Ishikawa (cell line): ENCODE measurements around the gene PCSK1.

Experiments used
- CEBPB ChIP-seq: IDR thresholded peaks from 2 replicates; pipeline ENCODE4 v1.6.1; 2012
- CREB1 ChIP-seq: IDR thresholded peaks from 2 replicates; pipeline ENCODE4 v1.6.1; 2012; ENCODE audit warnings: low read depth
- EGR1 ChIP-seq: IDR thresholded peaks from 2 replicates; pipeline ENCODE4 v1.6.1; 2012
- EP300 ChIP-seq: IDR thresholded peaks from 2 replicates; pipeline ENCODE4 v1.6.1; 2012; ENCODE audit warnings: borderline replicate concordance
- FOXM1 ChIP-seq: IDR thresholded peaks from 2 replicates; pipeline ENCODE4 v1.6.1; 2012; ENCODE audit warnings: low read depth, borderline replicate concordance
- MAX ChIP-seq: IDR thresholded peaks from 2 replicates; pipeline ENCODE4 v1.6.1; 2012
- NFIC ChIP-seq: IDR thresholded peaks from 2 replicates; pipeline ENCODE4 v1.6.1; 2012
- RAD21 ChIP-seq: IDR thresholded peaks from 2 replicates; pipeline ENCODE4 v1.6.1; 2012; ENCODE audit warnings: low read depth
- REST ChIP-seq: IDR thresholded peaks from 2 replicates; pipeline ENCODE4 v1.6.1; 2012; ENCODE audit warnings: low read depth, mild to moderate bottlenecking
- TAF1 ChIP-seq: IDR thresholded peaks from 2 replicates; pipeline ENCODE4 v1.6.1; 2012; ENCODE audit warnings: low read depth, mild to moderate bottlenecking
- TCF12 ChIP-seq: IDR thresholded peaks from 2 replicates; pipeline ENCODE4 v1.6.1; 2012; ENCODE audit warnings: low read depth
- TEAD4 ChIP-seq: IDR thresholded peaks from 2 replicates; pipeline ENCODE4 v1.6.1; 2012
- USF1 ChIP-seq: IDR thresholded peaks from 2 replicates; pipeline ENCODE4 v1.6.1; 2012
- YY1 ChIP-seq: IDR thresholded peaks from 2 replicates; pipeline ENCODE4 v1.6.1; 2012; ENCODE audit warnings: low read depth
- ZBTB7A ChIP-seq: IDR thresholded peaks from 2 replicates; pipeline ENCODE4 v1.6.1; 2012; ENCODE audit warnings: low read depth

The PCSK1 gene

GRCh38 chr5:96391921-96392320 is 41.1 kb downstream of the PCSK1 start:
- TF ChIP-seq YY1 = no peak
- TF ChIP-seq CREB1 = no peak
- TF ChIP-seq TCF12 = no peak
- no peak for TF ChIP-seq ZBTB7A
- TF ChIP-seq FOXM1 = no peak
- TF ChIP-seq CEBPB = no peak
- no peak for TF ChIP-seq TEAD4

GRCh38 chr5:96388176-96388575 is 44.9 kb downstream of the PCSK1 start:
- no peak for TF ChIP-seq NFIC
- no peak for TF ChIP-seq TAF1
- TF ChIP-seq MAX = no peak
- no peak for TF ChIP-seq RAD21
- TF ChIP-seq EGR1 = no peak
- no peak for TF ChIP-seq CEBPB

- TF ChIP-seq CREB1 (no peak), ZBTB7A (no peak)
Measured at GRCh38 chr5:96387616-96388015, 45.4 kb downstream of the PCSK1 start.

GRCh38 chr5:96385538-96385937 is 47.5 kb downstream of the PCSK1 start:
- TF ChIP-seq EGR1 (no peak), FOXM1 (no peak), USF1 (no peak), NFIC (no peak), TCF12 (no peak), ZBTB7A (no peak), YY1 (no peak), TAF1 (no peak), CREB1 (no peak), RAD21 (no peak), REST (no peak), TEAD4 (no peak)

GRCh38 chr5:96384353-96384752 is 48.7 kb downstream of the PCSK1 start:
- TF ChIP-seq NFIC (no peak), RAD21 (no peak), YY1 (no peak), TCF12 (no peak), TAF1 (no peak), FOXM1 (no peak)

GRCh38 chr5:96381526-96381925 is 51.5 kb downstream of the PCSK1 start:
- TF ChIP-seq EGR1 (no peak), MAX (no peak), EP300 (no peak), RAD21 (no peak), FOXM1 (no peak), CEBPB (no peak)

GRCh38 chr5:96379896-96380295 is 53.2 kb downstream of the PCSK1 start:
- no peak for TF ChIP-seq USF1
- TF ChIP-seq TCF12 = no peak
- no peak for TF ChIP-seq MAX
- TF ChIP-seq RAD21 = no peak
- no peak for TF ChIP-seq YY1
- no peak for TF ChIP-seq TEAD4
- TF ChIP-seq REST = no peak
- TF ChIP-seq TAF1 = no peak
- no peak for TF ChIP-seq FOXM1
- no peak for TF ChIP-seq NFIC
- no peak for TF ChIP-seq ZBTB7A
- no peak for TF ChIP-seq CEBPB
- no peak for TF ChIP-seq EP300
- TF ChIP-seq CREB1 = no peak
- no peak for TF ChIP-seq EGR1
